Measurements from ENCODE around the gene PPFIBP2. TPM values are rescaled to one million over a fixed set of nuclear protein-coding genes. Genes with fewer than 3 reads are reported as not detected.

The PPFIBP2 gene
- 9.4 to 15.9 TPM (median 11.9 TPM) in 5 replicates for total RNA-seq (2022; extraction: Qiagen RNA extraction; ENCODE audit: low read depth)

DNA sequence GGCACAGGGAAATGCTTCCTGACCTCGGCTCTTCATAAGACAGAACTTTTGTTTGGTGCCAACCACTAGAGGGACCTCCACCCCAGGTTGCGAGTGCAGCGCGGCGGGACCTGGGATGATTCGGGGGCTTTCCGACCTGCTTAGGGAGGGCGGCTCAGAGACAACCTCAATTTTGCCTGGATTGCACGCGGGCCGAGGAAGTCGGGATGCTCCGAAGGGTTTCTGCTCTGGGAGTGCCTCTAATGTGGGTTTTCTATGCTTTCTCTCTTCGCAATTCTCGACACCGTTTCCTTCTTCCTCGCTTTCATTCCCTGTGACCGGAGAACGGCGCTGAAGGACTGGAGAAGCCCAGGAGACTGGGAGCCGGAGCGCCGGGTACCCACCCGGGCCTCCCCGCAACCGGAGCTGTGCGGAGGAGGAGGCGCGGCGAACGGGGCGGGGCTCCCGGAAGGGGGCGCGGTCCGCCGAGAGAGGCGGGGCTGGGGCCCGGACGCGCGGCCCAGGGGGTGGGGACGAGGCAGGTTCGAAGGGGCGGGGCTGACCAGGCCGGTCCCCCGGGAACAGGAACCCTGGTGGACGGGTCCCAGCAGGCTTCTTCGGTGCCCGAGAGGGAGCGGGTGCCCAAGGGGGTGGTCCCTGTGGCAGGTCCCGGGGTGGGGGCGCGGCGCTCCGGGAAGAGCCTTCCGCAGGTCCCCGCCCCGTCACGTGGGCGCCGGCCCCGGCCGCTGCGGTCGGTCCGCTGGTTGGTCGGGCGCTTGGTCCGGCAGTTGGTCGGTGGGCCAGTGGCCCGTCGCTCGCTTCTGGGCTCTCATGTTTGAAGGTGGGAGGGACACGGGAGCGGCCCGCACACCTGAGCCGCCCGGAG lies at the start of gene PPFIBP2:
TSS of gene PPFIBP2 (plus strand) at position 766 of the 865 bp plus-strand sequence. CDS start 35,477 bp downstream, outside the sequence.

DNA sequence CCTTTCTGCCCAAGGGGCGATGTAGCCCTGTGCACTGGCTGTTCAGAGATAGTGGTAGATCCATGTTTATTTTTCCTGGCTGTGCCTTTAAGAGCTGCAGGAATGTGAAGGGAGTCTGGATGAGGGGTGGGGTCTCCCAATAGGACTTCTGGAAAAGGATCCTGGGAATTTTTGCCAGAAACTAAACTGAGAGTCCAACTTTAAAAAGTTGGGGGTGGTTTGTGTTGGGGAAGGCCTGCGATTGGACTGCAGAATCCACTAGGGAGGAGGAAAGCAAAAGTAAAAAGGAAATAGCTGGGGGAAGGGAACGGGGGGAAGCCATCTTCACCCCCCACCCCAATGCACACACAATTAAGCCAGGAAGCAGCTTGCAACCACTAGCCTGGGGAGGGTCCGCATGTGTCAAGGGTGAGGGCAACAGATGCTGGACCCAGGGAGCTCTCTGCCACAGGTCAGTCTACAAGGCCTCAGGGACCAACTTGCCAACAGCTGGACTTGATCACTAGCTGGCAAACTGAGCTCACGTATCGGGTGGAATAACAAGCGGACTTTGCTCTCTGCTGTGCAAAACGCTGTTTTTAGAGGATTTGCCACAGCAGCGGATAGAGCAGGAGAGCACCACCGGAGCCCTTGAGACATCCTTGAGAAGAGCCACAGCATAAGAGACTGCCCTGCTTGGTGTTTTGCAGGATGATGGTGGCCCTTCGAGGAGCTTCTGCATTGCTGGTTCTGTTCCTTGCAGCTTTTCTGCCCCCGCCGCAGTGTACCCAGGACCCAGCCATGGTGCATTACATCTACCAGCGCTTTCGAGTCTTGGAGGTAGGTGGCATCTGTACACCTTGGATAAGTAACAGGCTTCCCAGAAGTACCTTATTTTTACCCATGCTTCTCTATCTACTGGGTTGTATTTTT lies 28.4 kb upstream of the PPFIBP2 start, which contains the start of gene OLFML1:
TSS of gene OLFML1 (plus strand) at position 321 of the 912 bp plus-strand sequence. CDS start at position 691, 370 bp downstream.

DNA sequence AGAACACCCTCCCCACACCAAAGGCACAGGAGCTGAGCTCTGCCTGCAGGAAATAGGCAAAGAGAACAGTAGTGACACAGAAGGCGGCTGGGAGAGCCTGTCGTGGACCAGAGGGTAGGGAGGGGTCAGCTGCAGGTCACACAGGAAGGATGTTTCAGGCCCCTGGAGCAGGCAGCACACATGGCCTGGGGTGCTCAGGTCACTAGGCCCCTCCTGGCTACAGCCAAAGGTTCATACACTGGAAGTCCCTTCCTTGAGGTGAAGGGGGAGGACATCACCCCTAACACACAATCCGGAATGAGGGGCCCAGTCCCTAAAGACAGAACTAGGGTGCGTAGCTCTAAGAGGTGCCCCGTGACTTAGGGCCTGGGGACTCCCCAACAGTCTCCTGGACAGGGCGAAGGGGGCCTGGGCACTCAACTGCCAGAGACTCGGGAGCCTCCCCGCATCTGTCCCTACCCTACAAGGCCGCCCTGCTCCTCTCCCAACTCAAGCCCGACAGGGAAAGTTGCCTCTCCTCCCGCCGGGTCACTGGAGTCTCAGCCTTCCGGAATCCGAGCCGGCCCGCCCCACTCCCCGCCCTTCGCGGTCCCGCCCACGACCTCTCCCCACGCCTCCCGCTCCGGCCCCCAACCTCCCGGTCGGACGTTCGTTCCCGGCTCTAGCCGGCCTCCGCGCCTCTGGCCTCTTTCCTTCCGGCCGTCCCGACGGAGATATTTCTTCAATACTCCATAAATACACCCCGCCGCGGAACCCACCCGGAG lies 159.3 kb downstream of the PPFIBP2 start, which contains the start of gene CYB5R2:
TSS of gene CYB5R2 (minus strand) at position 541 of the 764 bp plus-strand sequence. CDS start 675 bp downstream, outside the sequence.

Other genes starting within 250 kb of the PPFIBP2 start
- not detected in 5 replicates for gene OLFML1, start 28.5 kb upstream of the PPFIBP2 start, total RNA-seq (2022; extraction: Qiagen RNA extraction; ENCODE audit: low read depth)
- gene CYB5R2, start 159.5 kb downstream of the PPFIBP2 start, total RNA-seq (2022; extraction: Qiagen RNA extraction; ENCODE audit: low read depth), result 3.1 to 6.6 TPM (median 3.8 TPM) in 5 replicates
- gene OVCH2, start 192.5 kb downstream of the PPFIBP2 start, total RNA-seq (2022; extraction: Qiagen RNA extraction; ENCODE audit: low read depth), result not detected in 5 replicates

Measured in A549 treated with ZK216348 at 1 μM for 4 hours (cell line).